GM23338 (cell line): ENCODE results near the gene TSPAN19.

ENCODE experiments used
- EZH2 ChIP-seq: fragments of 200-600 bp; sonication (generic); IDR thresholded peaks from one replicate; pipeline ENCODE4 v1.8.0; 2017; ENCODE audit warnings: antibody characterized with exemption, mild to moderate bottlenecking, low read depth; ENCODE audit not compliant: unreplicated experiment
- EZH2phosphoT487 ChIP-seq: fragments of 200-600 bp; sonication (generic); IDR thresholded peaks from one replicate; pipeline ENCODE4 v1.8.1; 2018; ENCODE audit warnings: antibody characterized with exemption; ENCODE audit not compliant: unreplicated experiment
- NANOG ChIP-seq: IDR thresholded peaks from 2 replicates; pipeline ENCODE4 v1.6.1; 2016; ENCODE audit warnings: antibody characterized with exemption, borderline replicate concordance
- POLR2AphosphoS5 ChIP-seq: IDR thresholded peaks from 2 replicates; pipeline ENCODE4 v1.6.1; 2016; ENCODE audit warnings: antibody characterized with exemption, low read depth
- ZNF462 ChIP-seq: fragments of 250-450 bp; sonication (Bioruptor Pico); IDR thresholded peaks from 2 replicates; pipeline ENCODE4 v1.5.0; 2020; ENCODE audit warnings: mild to moderate bottlenecking, moderate library complexity
- TF ChIP-seq, protein P1 (sequence below), 2 experiments: fragments of 200-600 bp in 1 of 2; sonication (generic) in 1 of 2; conservative IDR thresholded peaks; 2 replicates each; pipeline versions ENCODE4 v1.5.1 to v1.6.1; 2016 to 2017; ENCODE audit warnings: antibody characterized with exemption in 2 of 2, low read depth in 2 of 2, mild to moderate bottlenecking in 2 of 2, moderate library complexity in 1 of 2
- TF ChIP-seq, protein P2 (sequence below): IDR thresholded peaks from one replicate; pipeline ENCODE4 v1.6.1; 2018; ENCODE audit warnings: antibody characterized with exemption; ENCODE audit not compliant: unreplicated experiment

GRCh38 chr12:84986586-84986985, 49.5 kb downstream of the TSPAN19 start:
- TF ChIP-seq ZNF462 (CRISPR knock-in tag) = no peak
- TF ChIP-seq, protein P1, sequence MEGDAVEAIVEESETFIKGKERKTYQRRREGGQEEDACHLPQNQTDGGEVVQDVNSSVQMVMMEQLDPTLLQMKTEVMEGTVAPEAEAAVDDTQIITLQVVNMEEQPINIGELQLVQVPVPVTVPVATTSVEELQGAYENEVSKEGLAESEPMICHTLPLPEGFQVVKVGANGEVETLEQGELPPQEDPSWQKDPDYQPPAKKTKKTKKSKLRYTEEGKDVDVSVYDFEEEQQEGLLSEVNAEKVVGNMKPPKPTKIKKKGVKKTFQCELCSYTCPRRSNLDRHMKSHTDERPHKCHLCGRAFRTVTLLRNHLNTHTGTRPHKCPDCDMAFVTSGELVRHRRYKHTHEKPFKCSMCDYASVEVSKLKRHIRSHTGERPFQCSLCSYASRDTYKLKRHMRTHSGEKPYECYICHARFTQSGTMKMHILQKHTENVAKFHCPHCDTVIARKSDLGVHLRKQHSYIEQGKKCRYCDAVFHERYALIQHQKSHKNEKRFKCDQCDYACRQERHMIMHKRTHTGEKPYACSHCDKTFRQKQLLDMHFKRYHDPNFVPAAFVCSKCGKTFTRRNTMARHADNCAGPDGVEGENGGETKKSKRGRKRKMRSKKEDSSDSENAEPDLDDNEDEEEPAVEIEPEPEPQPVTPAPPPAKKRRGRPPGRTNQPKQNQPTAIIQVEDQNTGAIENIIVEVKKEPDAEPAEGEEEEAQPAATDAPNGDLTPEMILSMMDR (conservative IDR thresholded peaks at IDR 0.05; ENCODE audit: low read depth in 2 of 2) = no peak
- no peak for TF ChIP-seq EZH2
- TF ChIP-seq NANOG = no peak
- TF ChIP-seq, protein P2, sequence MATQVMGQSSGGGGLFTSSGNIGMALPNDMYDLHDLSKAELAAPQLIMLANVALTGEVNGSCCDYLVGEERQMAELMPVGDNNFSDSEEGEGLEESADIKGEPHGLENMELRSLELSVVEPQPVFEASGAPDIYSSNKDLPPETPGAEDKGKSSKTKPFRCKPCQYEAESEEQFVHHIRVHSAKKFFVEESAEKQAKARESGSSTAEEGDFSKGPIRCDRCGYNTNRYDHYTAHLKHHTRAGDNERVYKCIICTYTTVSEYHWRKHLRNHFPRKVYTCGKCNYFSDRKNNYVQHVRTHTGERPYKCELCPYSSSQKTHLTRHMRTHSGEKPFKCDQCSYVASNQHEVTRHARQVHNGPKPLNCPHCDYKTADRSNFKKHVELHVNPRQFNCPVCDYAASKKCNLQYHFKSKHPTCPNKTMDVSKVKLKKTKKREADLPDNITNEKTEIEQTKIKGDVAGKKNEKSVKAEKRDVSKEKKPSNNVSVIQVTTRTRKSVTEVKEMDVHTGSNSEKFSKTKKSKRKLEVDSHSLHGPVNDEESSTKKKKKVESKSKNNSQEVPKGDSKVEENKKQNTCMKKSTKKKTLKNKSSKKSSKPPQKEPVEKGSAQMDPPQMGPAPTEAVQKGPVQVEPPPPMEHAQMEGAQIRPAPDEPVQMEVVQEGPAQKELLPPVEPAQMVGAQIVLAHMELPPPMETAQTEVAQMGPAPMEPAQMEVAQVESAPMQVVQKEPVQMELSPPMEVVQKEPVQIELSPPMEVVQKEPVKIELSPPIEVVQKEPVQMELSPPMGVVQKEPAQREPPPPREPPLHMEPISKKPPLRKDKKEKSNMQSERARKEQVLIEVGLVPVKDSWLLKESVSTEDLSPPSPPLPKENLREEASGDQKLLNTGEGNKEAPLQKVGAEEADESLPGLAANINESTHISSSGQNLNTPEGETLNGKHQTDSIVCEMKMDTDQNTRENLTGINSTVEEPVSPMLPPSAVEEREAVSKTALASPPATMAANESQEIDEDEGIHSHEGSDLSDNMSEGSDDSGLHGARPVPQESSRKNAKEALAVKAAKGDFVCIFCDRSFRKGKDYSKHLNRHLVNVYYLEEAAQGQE = no peak
- no peak for TF ChIP-seq POLR2AphosphoS5
- TF ChIP-seq EZH2phosphoT487 = no peak
